H1 (cell line): Measurements from ENCODE around the gene CBX4. TPM values are rescaled to one million over a fixed set of nuclear protein-coding genes. Genes with fewer than 3 reads are reported as not detected.

ENCODE experiments used
- CTCF ChIA-PET: fragments of 300-600 bp; sonication (Branson Sonifier 250); formaldehyde crosslinking; loops from one replicate; lab custom pipeline; 2021; ENCODE audit not compliant: partially characterized antibody; lab: Charles Lee
- POLR2A ChIA-PET: fragments of 300-600 bp; sonication (Branson Sonifier 250); formaldehyde crosslinking; loops from one replicate; lab custom pipeline; 2021; ENCODE audit warnings: inconsistent platforms; ENCODE audit not compliant: partially characterized antibody; lab: Charles Lee
- DNase-seq, 2 experiments: peaks; one replicate each; pipeline versions ENCODE4 v3.0.0 to v3.0.0-alpha.2; 2010 to 2022; ENCODE audit warnings: low spot score in 2 of 2, low read depth in 1 of 2, mixed read lengths in 1 of 2
- FAIRE-seq: peaks from 2 replicates; lab custom pipeline; 2011; peaks lifted over from hg19 to GRCh38; lab: Jason Lieb, UNC
- H2AFZ ChIP-seq: 2 replicates; pipeline ENCODE4 v1.8.1; 2012; ENCODE audit warnings: low read length, inconsistent platforms
- H2AK5ac ChIP-seq: 2 replicates; pipeline ENCODE4 v1.6.1; 2013; ENCODE audit warnings: low read depth, low read length
- H2BK120ac ChIP-seq: replicated peaks from 2 replicates; pipeline ENCODE3; 2013; ENCODE audit warnings: low read depth, low read length, inconsistent platforms
- H2BK12ac ChIP-seq: 2 replicates; pipeline ENCODE4 v1.6.1; 2013; ENCODE audit warnings: low read depth, low read length
- H2BK15ac ChIP-seq: 2 replicates; pipeline ENCODE4 v1.6.1; 2013; ENCODE audit warnings: low read length
- H2BK20ac ChIP-seq: 2 replicates; pipeline ENCODE4 v1.6.1; 2013; ENCODE audit warnings: low read length
- H2BK5ac ChIP-seq: 2 replicates; pipeline ENCODE4 v1.6.1; 2013; ENCODE audit warnings: low read depth, low read length
- H3K14ac ChIP-seq: 2 replicates; pipeline ENCODE4 v1.6.1; 2013; ENCODE audit warnings: inconsistent platforms; ENCODE audit not compliant: insufficient read length
- H3K18ac ChIP-seq: 2 replicates; pipeline ENCODE4 v1.6.1; 2013; ENCODE audit warnings: low read length; ENCODE audit errors: extremely low read depth
- H3K23ac ChIP-seq: 2 replicates; pipeline ENCODE4 v1.6.1; 2013; ENCODE audit warnings: inconsistent platforms; ENCODE audit not compliant: insufficient read length
- H3K23me2 ChIP-seq: 2 replicates; pipeline ENCODE4 v1.6.1; 2013; ENCODE audit warnings: low read depth, low read length
- H3K27ac ChIP-seq: 2 replicates; pipeline ENCODE4 v1.6.1; 2011; ENCODE audit warnings: low read depth, low read length, inconsistent platforms
- H3K27me3 ChIP-seq, 4 experiments: replicated peaks in 1 of 4; 1 replicate in 1 of 4; 2 replicates in 3 of 4; pipeline versions ENCODE4 v1.6.1 to v1.8.1; 2011 to 2013; ENCODE audit warnings: low read length in 3 of 4, mild to moderate bottlenecking in 3 of 4, inconsistent platforms in 2 of 4, mixed read lengths in 2 of 4, moderate library complexity in 1 of 4; ENCODE audit not compliant: control insufficient read depth in 3 of 4, insufficient read depth in 3 of 4; ENCODE audit errors: extremely low read depth in 1 of 4
- H3K36me3 ChIP-seq, 4 experiments: 2 replicates each; pipeline versions ENCODE4 v1.6.1 to v1.8.1; 2011 to 2013; ENCODE audit warnings: mild to moderate bottlenecking in 4 of 4, low read length in 3 of 4, moderate library complexity in 2 of 4, control low read depth in 1 of 4, inconsistent platforms in 1 of 4; ENCODE audit not compliant: insufficient read depth in 4 of 4, control insufficient read depth in 2 of 4
- H3K4ac ChIP-seq: replicated peaks from 2 replicates; pipeline ENCODE3; 2013; ENCODE audit warnings: low read length, low read depth, mixed read lengths, inconsistent platforms; ENCODE audit not compliant: insufficient read length
- H3K4me1 ChIP-seq, 4 experiments: replicated peaks in 1 of 4; 1 replicate in 1 of 4; 2 replicates in 3 of 4; pipeline versions ENCODE4 v1.6.1 to v1.8.1; 2011 to 2013; ENCODE audit warnings: low read length in 3 of 4, inconsistent platforms in 2 of 4, mixed read lengths in 1 of 4; ENCODE audit not compliant: insufficient read depth in 4 of 4, control insufficient read depth in 3 of 4
- H3K4me2 ChIP-seq, 2 experiments: 2 replicates each; pipeline versions ENCODE4 v1.6.1 to v1.8.1; 2011 to 2013; ENCODE audit warnings: low read depth in 2 of 2, low read length in 2 of 2, control low read depth in 1 of 2, inconsistent platforms in 1 of 2, mild to moderate bottlenecking in 1 of 2; ENCODE audit not compliant: insufficient read depth in 1 of 2
- H3K4me3 ChIP-seq, 4 experiments: fragments of 200-600, 300-600 bp in 1 of 4; sonication (generic), shearing (Covaris generic), sonication (Bioruptor Twin) in 1 of 4; 2 replicates each; pipeline versions ENCODE4 v1.5.1 to v1.8.1; 2011 to 2016; ENCODE audit warnings: low read length in 4 of 4, low read depth in 3 of 4, control low read depth in 2 of 4, inconsistent platforms in 2 of 4, mild to moderate bottlenecking in 2 of 4, mixed read lengths in 1 of 4, moderate library complexity in 1 of 4; ENCODE audit not compliant: insufficient read depth in 2 of 4; ENCODE audit errors: extremely low read depth in 1 of 4
- H3K56ac ChIP-seq: replicated peaks from 2 replicates; pipeline ENCODE3; 2013; ENCODE audit warnings: low read depth, mild to moderate bottlenecking, mixed read lengths, low read length, inconsistent platforms; ENCODE audit not compliant: insufficient read length
- H3K79me1 ChIP-seq: 2 replicates; pipeline ENCODE4 v1.6.1; 2013; ENCODE audit warnings: low read depth, low read length, control low read depth
- H3K79me2 ChIP-seq, 2 experiments: 2 replicates each; pipeline versions ENCODE4 v1.6.1 to v1.8.1; 2012 to 2013; ENCODE audit warnings: low read length in 2 of 2, mild to moderate bottlenecking in 2 of 2, inconsistent platforms in 1 of 2; ENCODE audit not compliant: insufficient read depth in 2 of 2, control insufficient read depth in 1 of 2
- H3K9ac ChIP-seq, 4 experiments: replicated peaks in 1 of 4; 1 replicate in 1 of 4; 2 replicates in 3 of 4; pipeline versions ENCODE4 v1.6.1 to v1.8.1; 2011 to 2013; ENCODE audit warnings: low read depth in 3 of 4, low read length in 3 of 4, control low read depth in 2 of 4, mild to moderate bottlenecking in 2 of 4, moderate library complexity in 2 of 4, inconsistent platforms in 1 of 4; ENCODE audit errors: extremely low read depth in 1 of 4
- H3K9me3 ChIP-seq, 2 experiments: 2 replicates each; pipeline versions ENCODE4 v1.6.1 to v1.8.1; 2012 to 2013; ENCODE audit warnings: mild to moderate bottlenecking in 2 of 2, moderate library complexity in 2 of 2, control low read depth in 1 of 2, inconsistent platforms in 1 of 2, low read depth in 1 of 2, low read length in 1 of 2, mixed read lengths in 1 of 2; ENCODE audit not compliant: insufficient read depth in 2 of 2
- H4K20me1 ChIP-seq, 2 experiments: replicated peaks in 1 of 2; 2 replicates each; pipeline versions ENCODE3 to v1.8.1; 2011 to 2013; ENCODE audit warnings: inconsistent platforms in 2 of 2, low read length in 2 of 2, mild to moderate bottlenecking in 1 of 2; ENCODE audit not compliant: insufficient read depth in 2 of 2, control insufficient read depth in 1 of 2
- H4K5ac ChIP-seq: 2 replicates; pipeline ENCODE4 v1.6.1; 2013; ENCODE audit warnings: low read length, low read depth, mixed read lengths, inconsistent platforms; ENCODE audit not compliant: insufficient read length
- H4K8ac ChIP-seq: 2 replicates; pipeline ENCODE4 v1.8.0; 2013; ENCODE audit warnings: mild to moderate bottlenecking, moderate library complexity, low read length, inconsistent platforms; ENCODE audit not compliant: insufficient read depth; ENCODE audit errors: extremely low read depth
- H4K91ac ChIP-seq: replicated peaks from 2 replicates; pipeline ENCODE3; 2013; ENCODE audit warnings: low read length, mixed read lengths, inconsistent platforms; ENCODE audit not compliant: insufficient read length
- RNF2 ChIP-seq: fragments of 200-900, 300-1000 bp; sonication (generic); IDR thresholded peaks from 2 replicates; pipeline ENCODE4 v1.7.1; 2016; ENCODE audit warnings: borderline replicate concordance, low read depth, mild to moderate bottlenecking, antibody characterized with exemption, low read length; ENCODE audit not compliant: poor library complexity, severe bottlenecking; ENCODE audit errors: missing control alignments
- WGBS, 2 experiments: shearing (Covaris generic) in 1 of 2; methylation state at CpG; one replicate each; pipeline versions ENCODE4 v1.1.6 to v1.1.7; 2013 to 2015; ENCODE audit warnings: low lambda C conversion rate in 2 of 2, mixed read lengths in 2 of 2, inconsistent platforms in 1 of 2, low coverage in 1 of 2, missing lambda C conversion rate in 1 of 2; ENCODE audit not compliant: insufficient replicate concordance in 2 of 2, insufficient coverage in 1 of 2, insufficient read length in 1 of 2; ENCODE audit errors: extremely low coverage in 1 of 2, missing lambda C conversion rate in 1 of 2; 5-methylcytosine and 5-hydroxymethylcytosine counted together
- polyA plus RNA-seq, 7 experiments: library from polyadenylated mRNA; depleted of rRNA in 3 of 7; stranded (reverse) in 5 of 7; unstranded in 2 of 7; fragments of >200 nt in 5 of 7; fragments of 200-250 nt in 2 of 7; gene quantifications; 1 replicate in 5 of 7; 2 replicates in 1 of 7; 4 replicates in 1 of 7; pipeline versions ENCODE4 v1.2.1 to v1.2.3, GENCODE V29; 2011 to 2013; ENCODE audit warnings: missing spikeins in 2 of 7, mixed read lengths in 2 of 7
- total RNA-seq: library from RNA; stranded (reverse); fragmentation: NEBNext Ultra II Directional; extraction: Animal tissue kit (Norgen Biotek cat#: 25700); gene quantifications from 2 replicates; pipeline ENCODE4 v1.2.1, GENCODE V29; 2021

The CBX4 gene
- total and polyA plus RNA-seq, 2 of the 8 experiments (the other 6 are each of a cell fraction or from before 2014, with no cell fraction given), result 1.8 to 4.0 TPM

GRCh38 chr17:79790805-79791734 is 48.2 kb downstream of the CBX4 start:
- peak overlapping the region in 1 of 4 experiments; percentile 29; a peak in 1 of 8 replicates for H3K4me3 ChIP-seq
- H3K18ac ChIP-seq, result peak overlapping the region; percentile 60; the same call in 1 of the 2 replicates
- no peak overlapping the region; the same call in 1 of the 2 replicates for H2BK15ac ChIP-seq
- WGBS, 2 experiments, result 11% methylated on average over 51 of the region's 68 CpGs; no CpG with 5 or more reads in 1 of the 2 experiments
- no peak overlapping the region for H3K56ac ChIP-seq
- peak overlapping the region; percentile 18; the same call in 1 of the 2 replicates for H4K8ac ChIP-seq
- DNase-seq (no peak), FAIRE-seq (no peak)
- 0 out of 2 replicates have a peak overlapping the region, but pooled peaks have one; percentile 62 for H2BK12ac ChIP-seq
- peaks cover 7 to 46% (median 34%) of the 10 kb centered on the region in 4 experiments for H3K4me1 ChIP-seq
- H3K9me3 ChIP-seq, result no peaks in the 10 kb centered on the region
- no peak overlapping the region for H3K4ac ChIP-seq
- H2BK120ac ChIP-seq, result no peak overlapping the region
- no peak overlapping the region for H2BK20ac ChIP-seq
- no peak overlapping the region for H3K9ac ChIP-seq
- H4K91ac ChIP-seq, result no peak overlapping the region
- CTCF ChIA-PET, result interaction anchor here (0.5 to 4.3 kb wide), 14 partner anchors 9 to 1184 kb away, joined by 3 to 88 read pairs (median 10); no protein-coding TSS in a partner anchor
- no peak overlapping the region for H3K23ac ChIP-seq
- peak overlapping the region; percentile 33 to 80; a peak in 3 of 4 replicates for H3K4me2 ChIP-seq
- H2BK5ac ChIP-seq, result 0 out of 2 replicates have a peak overlapping the region, but pooled peaks have one; percentile 7
- H3K27me3 ChIP-seq, result peaks cover 53 to 80% (median 74%) of the 10 kb centered on the region in 4 experiments
- H3K79me1 ChIP-seq, result no peaks in the 10 kb centered on the region; the same call in 1 of the 2 replicates
- no peak overlapping the region; the same call in 1 of the 2 replicates for H2AK5ac ChIP-seq
- POLR2A ChIA-PET, result interaction anchor here (0.6 to 3.2 kb wide), 6 partner anchors 10 to 48 kb away, joined by 3 to 17 read pairs (median 4); partner anchors contain the start of gene CBX4
- no peak overlapping the region for H3K27ac ChIP-seq
- H4K5ac ChIP-seq, result no peak overlapping the region
- H3K23me2 ChIP-seq, result peaks cover 3% of the 10 kb centered on the region; the same call in 1 of the 2 replicates
- peaks cover 0 to 9% (median under 1%) of the 10 kb centered on the region in 4 experiments; a peak in 2 of 8 replicates for H3K36me3 ChIP-seq
- no peak overlapping the region for H3K14ac ChIP-seq
- H2AFZ ChIP-seq, result no peak overlapping the region
- H3K79me2 ChIP-seq, result no peaks in the 10 kb centered on the region
- H4K20me1 ChIP-seq, result peaks cover 33 to 37% of the 10 kb centered on the region in 2 experiments
- peak; percentile 87 for TF ChIP-seq RNF2
